Adrenal gland (tissue), 12 donors: ENCODE results near the gene DGKH. TPM values are rescaled to one million over a fixed set of nuclear protein-coding genes. Genes with fewer than 3 reads are reported as not detected.
"Not testable (repeated sequence)": the region's sequence is repeated elsewhere in the genome, so short reads cannot be mapped to it uniquely, and the experiment has no call there.

Experiments used
- DNase-seq, 7 donors: peaks; one replicate each; pipeline ENCODE4 v3.0.0-alpha.2; 2019 to 2020
- H3K27ac ChIP-seq, 5 donors: fragments of 200-600 bp; sonication (generic) in 4 of 5; 1 replicate in 3 of 5; 2 replicates in 2 of 5; pipeline versions ENCODE4 v1.5.1 to v1.8.0; 2016 to 2020; ENCODE audit warnings: mild to moderate bottlenecking in 1 of 5
- H3K27me3 ChIP-seq: fragments of 200-600 bp; 2 replicates; pipeline ENCODE4 v1.8.0; 2021
- H3K36me3 ChIP-seq, 2 donors: fragments of 200-600 bp; replicated peaks in 1 of 2; 1 replicate in 1 of 2; 2 replicates in 1 of 2; pipeline versions ENCODE4 v1.5.1 to v1.8.0; 2018 to 2022
- H3K4me1 ChIP-seq, 2 donors: fragments of 200-600 bp; replicated peaks in 1 of 2; 1 replicate in 1 of 2; 2 replicates in 1 of 2; pipeline versions ENCODE4 v1.5.1 to v1.8.0; 2018 to 2021
- H3K4me3 ChIP-seq, 4 donors: fragments of 200-600 bp; sonication (generic) in 3 of 4; one replicate each; pipeline ENCODE4 v1.5.1; 2016 to 2018
- H3K9me3 ChIP-seq, 3 donors: fragments of 200-600 bp; sonication (generic) in 1 of 3; replicated peaks in 1 of 3; 1 replicate in 2 of 3; 2 replicates in 1 of 3; pipeline versions ENCODE4 v1.5.1 to v1.8.0; 2016 to 2021
- POLR2A ChIP-seq, 2 donors: fragments of 450-650 bp; IDR thresholded peaks; one replicate each; pipeline ENCODE4 v1.6.1; 2017; ENCODE audit warnings: antibody characterized with exemption in 2 of 2, mild to moderate bottlenecking in 2 of 2, moderate library complexity in 1 of 2
- WGBS, 4 donors: extraction: QIAGEN DNeasy Blood & Tissue Kit in 2 of 4; methylation state at CpG; one replicate each; pipeline versions ENCODE4 v1.1.5 to v1.1.7; 2013 to 2017; 5-methylcytosine and 5-hydroxymethylcytosine counted together
- intact Hi-C, 2 donors: fragments of 100-400 bp; cut with DNase I; formaldehyde crosslinking; loops; one replicate each; pipeline versions ENCODE4 v1.14.1 to v1.15.0; 2022 to 2023
- polyA plus RNA-seq, 3 donors: library from polyadenylated mRNA; stranded (reverse); fragments of 200-250 nt in 2 of 3; fragments of 350-450 nt in 1 of 3; fragmentation: Illumina TruSeq in 1 of 3; extraction: RNeasy Lipid Tissue Mini Kit (QIAGEN cat#74804) in 1 of 3; gene quantifications; one replicate each; pipeline ENCODE4 v1.2.3, GENCODE V29; 2013 to 2014
- total RNA-seq, 9 donors: library from RNA; depleted of rRNA in 4 of 9; stranded (reverse); fragments of >200 nt in 4 of 9; fragments of 120-200 nt in 1 of 9; fragmentation: NEBNext Ultra II Directional in 1 of 9; extraction: Animal tissue kit (Norgen Biotek cat#: 25700) in 1 of 9; gene quantifications; one replicate each; pipeline versions ENCODE4 v1.1.0 to v1.2.4, GENCODE V29; 2013 to 2023
- TF ChIP-seq, protein P1 (sequence below), 6 experiments: fragments of 450-650 bp in 4 of 6; fragments of 200-600 bp in 2 of 6; sonication (generic) in 1 of 6; IDR thresholded peaks; 1 replicate in 5 of 6; 2 replicates in 1 of 6; pipeline versions ENCODE4 v1.5.1 to v1.8.0; 2016 to 2021; ENCODE audit warnings: antibody characterized with exemption in 6 of 6, mild to moderate bottlenecking in 2 of 6, moderate library complexity in 1 of 6
- donor health status: healthy with polysubstance abuse.
- donor health status: Bipolar disorder and iron deficiency.
- donor health status: DM: yes; HTN: yes; CAD: no.
- donor health status: DM: no; HTN: no; CAD: no.
- donor health status: DM: no; HTN: no; CAD: no.
- donor health status: DM: yes; HTN: yes; CAD: no.

Gene DGKH
- total and polyA plus RNA-seq, 12 donors = 0.81 to 7.1 (median 3.6) TPM

DNA sequence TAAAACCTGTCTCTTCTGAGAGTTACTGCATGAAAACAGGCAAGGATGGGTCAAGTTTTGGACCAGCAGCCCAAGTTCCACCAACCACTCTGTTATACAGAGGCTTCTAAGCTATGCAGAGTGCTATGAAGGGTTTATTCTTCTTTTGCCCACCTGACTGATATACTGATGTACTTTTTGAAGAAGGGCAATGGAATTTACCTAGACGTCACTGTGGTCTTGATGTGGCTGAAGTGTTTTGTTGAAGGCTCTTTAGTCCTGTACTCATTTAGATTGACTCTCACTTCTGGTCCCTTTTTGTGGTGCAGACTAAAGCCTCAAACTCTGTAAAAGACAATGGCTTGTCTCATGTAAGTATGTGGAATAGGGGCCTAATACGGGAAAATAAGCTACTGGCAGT is 92.0 kb downstream of the DGKH start:
- TF ChIP-seq, protein P1, sequence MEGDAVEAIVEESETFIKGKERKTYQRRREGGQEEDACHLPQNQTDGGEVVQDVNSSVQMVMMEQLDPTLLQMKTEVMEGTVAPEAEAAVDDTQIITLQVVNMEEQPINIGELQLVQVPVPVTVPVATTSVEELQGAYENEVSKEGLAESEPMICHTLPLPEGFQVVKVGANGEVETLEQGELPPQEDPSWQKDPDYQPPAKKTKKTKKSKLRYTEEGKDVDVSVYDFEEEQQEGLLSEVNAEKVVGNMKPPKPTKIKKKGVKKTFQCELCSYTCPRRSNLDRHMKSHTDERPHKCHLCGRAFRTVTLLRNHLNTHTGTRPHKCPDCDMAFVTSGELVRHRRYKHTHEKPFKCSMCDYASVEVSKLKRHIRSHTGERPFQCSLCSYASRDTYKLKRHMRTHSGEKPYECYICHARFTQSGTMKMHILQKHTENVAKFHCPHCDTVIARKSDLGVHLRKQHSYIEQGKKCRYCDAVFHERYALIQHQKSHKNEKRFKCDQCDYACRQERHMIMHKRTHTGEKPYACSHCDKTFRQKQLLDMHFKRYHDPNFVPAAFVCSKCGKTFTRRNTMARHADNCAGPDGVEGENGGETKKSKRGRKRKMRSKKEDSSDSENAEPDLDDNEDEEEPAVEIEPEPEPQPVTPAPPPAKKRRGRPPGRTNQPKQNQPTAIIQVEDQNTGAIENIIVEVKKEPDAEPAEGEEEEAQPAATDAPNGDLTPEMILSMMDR (IDR thresholded peaks at IDR 0.05) = no peak
- intact Hi-C loops = no loop called here
- Histone ChIP-seq H3K9me3 (no peaks in the 10 kb centered on the region), H3K36me3 (no peaks in the 10 kb centered on the region), H3K4me3 (no peak overlapping the region), H3K27me3 (no peaks in the 10 kb centered on the region), H3K27ac (no peak overlapping the region), H3K4me1 (peaks cover 0 to 5% of the 10 kb centered on the region in 2 donors)
- 68 to 95% (median 72%) methylated on average over 2 of the region's 2 CpGs for WGBS, 4 donors
- DNase-seq = no peak

DNA sequence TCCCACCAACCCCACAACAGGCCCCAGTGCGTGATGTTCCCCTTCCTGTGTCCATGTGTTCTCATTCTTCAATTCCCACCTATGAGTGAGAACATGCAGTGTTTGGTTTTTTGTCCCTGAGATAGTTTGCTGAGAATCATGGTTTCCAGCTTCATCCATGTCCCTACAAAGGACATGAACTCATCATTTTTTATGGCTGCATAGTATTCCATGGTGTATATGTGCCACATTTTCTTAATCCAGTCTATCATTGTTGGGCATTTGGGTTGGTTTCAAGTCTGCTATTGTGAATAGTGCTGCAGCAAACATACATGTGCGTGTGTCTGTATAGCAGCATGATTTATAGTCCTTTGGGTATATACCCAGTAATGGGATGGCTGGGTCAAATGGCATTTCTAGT is 92.6 kb downstream of the DGKH start:
- H3K27me3 ChIP-seq, DNase-seq, H3K4me1 ChIP-seq, intact Hi-C loops, H3K27ac ChIP-seq, H3K9me3 ChIP-seq, H3K36me3 ChIP-seq, H3K4me3 ChIP-seq: not testable (repeated sequence)
- 93 to 100% (median 95%) methylated on average over 2 of the region's 2 CpGs for WGBS, 4 donors

DNA sequence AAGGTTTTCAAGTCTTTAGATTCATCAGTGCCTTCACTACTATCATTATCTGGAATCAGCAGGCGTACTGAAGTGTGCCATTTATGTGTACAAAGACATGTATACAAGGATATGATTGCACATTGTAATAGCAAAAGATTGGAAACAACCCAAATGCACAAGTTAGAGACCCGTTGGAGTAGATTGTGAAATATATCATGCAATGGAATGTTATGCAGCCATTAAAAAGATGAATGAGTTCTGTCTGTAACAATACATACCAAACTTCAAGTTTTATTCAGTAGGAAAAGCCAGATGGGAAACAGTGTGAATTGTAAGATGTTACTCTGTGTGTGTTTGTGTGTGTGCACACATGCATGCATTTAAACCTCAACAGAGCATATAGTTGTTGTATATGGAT is 97.9 kb downstream of the DGKH start:
- H3K27me3 ChIP-seq = no peaks in the 10 kb centered on the region
- DNase-seq = no peak

DNA sequence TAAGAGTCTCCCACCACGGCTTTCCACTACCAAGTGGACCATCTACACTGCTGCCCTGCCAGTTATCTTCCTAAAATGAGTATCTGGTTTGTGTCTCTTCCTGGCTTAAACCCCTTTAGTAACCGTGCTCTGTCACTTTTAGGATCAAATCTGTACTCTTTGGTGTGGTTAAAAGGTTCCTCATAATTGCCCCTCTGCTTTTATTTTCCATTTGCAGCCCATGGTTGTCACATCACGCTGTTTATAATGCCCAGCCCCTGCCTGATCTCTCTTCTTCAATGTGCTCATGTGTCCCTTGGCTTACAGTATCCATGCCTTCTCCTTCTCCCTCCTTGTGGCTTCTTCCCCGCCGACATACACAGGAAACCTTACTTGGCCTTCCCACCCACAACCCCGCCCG is 100.1 kb downstream of the DGKH start:
- TF ChIP-seq, protein P1 (IDR thresholded peaks at IDR 0.05) = no peak
- TF ChIP-seq POLR2A (IDR thresholded peaks at IDR 0.05) = no peak
- H3K27ac ChIP-seq = no peak overlapping the region
- H3K4me3 ChIP-seq = no peak overlapping the region
- no peaks in the 10 kb centered on the region for H3K4me1 ChIP-seq
- no peak for DNase-seq
- H3K9me3 ChIP-seq = no peaks in the 10 kb centered on the region
- H3K36me3 ChIP-seq = no peaks in the 10 kb centered on the region
- no peaks in the 10 kb centered on the region for H3K27me3 ChIP-seq
- intact Hi-C loops = no loop called here
- 78 to 91% (median 90%) methylated on average over 7 of the region's 7 CpGs for WGBS, 4 donors

More for the DNA sequence above, 97.9 kb downstream of the DGKH start:
- H3K4me1 ChIP-seq = no peaks in the 10 kb centered on the region
- intact Hi-C loops = no loop called here
- no peak overlapping the region for H3K4me3 ChIP-seq
- H3K9me3 ChIP-seq = no peaks in the 10 kb centered on the region
- no peaks in the 10 kb centered on the region for H3K36me3 ChIP-seq
- WGBS, 4 donors = 74 to 82% (median 78%) methylated on average over 2 of the region's 2 CpGs
- H3K27ac ChIP-seq = no peak overlapping the region
- TF ChIP-seq POLR2A (IDR thresholded peaks at IDR 0.05) = no peak
- TF ChIP-seq, protein P1 (IDR thresholded peaks at IDR 0.05) = no peak

DNA sequence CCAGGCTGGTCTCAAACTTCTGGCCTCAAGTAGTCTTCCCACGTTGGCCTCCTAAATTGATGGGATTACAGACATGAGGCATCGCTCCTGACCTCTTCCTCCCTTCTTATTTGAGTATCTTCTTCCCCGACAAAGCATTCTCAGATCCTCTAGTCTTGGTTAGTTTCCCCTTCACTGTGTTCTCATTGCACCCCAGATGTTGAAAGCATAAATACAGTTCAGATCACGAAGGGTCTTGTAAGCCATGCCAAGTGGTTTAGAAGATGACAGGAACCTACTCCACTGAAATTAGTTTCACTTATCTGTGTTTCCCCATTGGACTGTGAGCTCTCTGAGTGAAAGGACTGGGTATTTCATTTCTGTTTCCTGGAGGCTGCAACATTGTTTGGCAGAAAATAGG is 100.7 kb downstream of the DGKH start:
- no peak for TF ChIP-seq POLR2A (IDR thresholded peaks at IDR 0.05)
- TF ChIP-seq, protein P1 (IDR thresholded peaks at IDR 0.05) = no peak
- WGBS, 4 donors = 80 to 88% (median 87%) methylated on average over 4 of the region's 4 CpGs
- no peak for DNase-seq
- H3K4me3 ChIP-seq = no peak overlapping the region
- intact Hi-C loops = no loop called here
- no peaks in the 10 kb centered on the region for H3K36me3 ChIP-seq
- H3K4me1 ChIP-seq = no peaks in the 10 kb centered on the region
- H3K27ac ChIP-seq = no peak overlapping the region
- no peaks in the 10 kb centered on the region for H3K9me3 ChIP-seq
- H3K27me3 ChIP-seq = no peaks in the 10 kb centered on the region
